HG03571 (cell line): ENCODE data around the gene GTF2I.
"Not testable (repeated sequence)": the region's sequence is repeated elsewhere in the genome, so short reads cannot be mapped to it uniquely, and the experiment has no call there.

Experiments
- ATAC-seq: cut with Tn5 transposase; IDR thresholded peaks from one replicate; pipeline ENCODE4 v1.9.1; 2021; ENCODE audit not compliant: unreplicated experiment

Gene GTF2I

GRCh38 chr7:74709880-74710671, 52.6 kb downstream of the GTF2I start:
- ATAC-seq: no peak

DNA sequence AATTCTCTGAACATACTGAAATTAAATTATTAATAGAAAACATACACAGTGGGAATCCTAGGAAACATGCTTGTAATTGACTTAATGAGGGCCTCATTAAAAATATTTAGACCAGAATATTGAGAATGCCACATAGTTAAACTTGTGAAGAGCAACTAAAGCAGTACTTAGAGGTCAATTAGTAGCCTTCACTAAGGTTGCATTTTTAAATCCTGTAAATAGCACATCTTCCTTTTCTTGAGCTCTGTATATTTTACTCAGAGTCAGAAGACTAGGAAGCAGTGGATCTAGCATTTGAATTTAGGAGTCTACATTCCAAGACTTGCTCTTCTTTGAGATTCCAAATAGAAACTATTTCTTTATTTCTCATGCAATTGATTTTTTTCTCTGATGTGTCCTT, 56.0 kb downstream of the GTF2I start:
- no peak for ATAC-seq

DNA sequence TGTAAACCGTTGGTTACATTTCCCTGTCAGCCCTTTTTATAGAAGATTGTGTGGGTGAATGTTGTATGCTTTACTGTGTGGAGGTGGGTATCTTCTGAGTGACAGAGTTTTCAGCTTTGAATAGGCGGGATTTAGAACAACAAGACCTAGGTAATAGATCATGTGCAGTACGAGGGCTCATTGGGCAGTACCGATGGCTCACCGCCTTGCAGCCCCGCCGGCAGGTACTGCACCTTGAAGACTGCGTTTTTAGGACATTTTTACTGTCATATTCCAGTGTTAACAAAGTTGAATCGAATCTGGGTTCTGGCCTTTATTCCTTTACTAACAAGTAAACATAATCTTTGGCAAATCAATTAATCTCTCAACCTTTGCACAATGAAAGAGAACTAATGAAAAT, 60.4 kb downstream of the GTF2I start:
- no peak for ATAC-seq

GRCh38 chr7:74718336-74718735, 60.8 kb downstream of the GTF2I start:
- no peak for ATAC-seq

DNA sequence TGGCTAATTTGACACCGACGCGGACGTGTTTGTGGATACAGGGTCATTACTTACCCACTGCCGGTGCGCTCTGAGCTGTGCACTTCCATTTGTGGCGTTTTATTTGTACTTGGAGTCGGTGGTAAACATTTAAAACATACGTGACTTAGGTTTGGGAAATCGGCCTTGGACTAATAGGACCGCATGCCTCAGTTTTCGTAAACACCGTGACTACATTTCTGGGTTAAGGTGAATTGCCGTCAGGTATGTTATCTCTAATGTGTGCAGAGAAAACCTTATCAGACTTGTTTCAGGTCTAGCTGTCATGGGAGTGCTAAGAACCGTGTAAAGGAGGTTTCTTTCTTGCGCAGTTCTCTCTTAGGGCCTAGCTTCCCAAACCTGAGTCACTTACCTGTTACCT, 64.6 kb downstream of the GTF2I start:
- no peak for ATAC-seq

DNA sequence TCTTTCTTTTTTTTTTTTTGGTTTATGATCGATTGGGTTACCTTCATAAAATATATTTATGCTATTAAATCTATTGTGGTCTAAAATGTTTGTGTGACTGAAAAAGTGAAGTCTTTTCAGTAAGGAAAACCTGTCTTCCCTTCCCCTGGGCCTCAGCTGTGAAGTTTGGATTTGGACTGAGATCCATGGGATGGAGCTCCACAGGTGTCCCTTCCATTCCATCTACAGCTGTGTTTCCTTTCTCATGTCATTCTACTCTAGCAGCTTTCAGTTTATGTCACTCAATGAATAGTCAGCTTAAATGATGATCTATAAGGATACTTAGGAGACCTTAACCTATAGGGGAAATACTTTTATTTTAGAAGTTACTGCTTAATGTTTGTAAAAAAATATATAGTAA, 68.3 kb downstream of the GTF2I start:
- ATAC-seq: no peak

DNA sequence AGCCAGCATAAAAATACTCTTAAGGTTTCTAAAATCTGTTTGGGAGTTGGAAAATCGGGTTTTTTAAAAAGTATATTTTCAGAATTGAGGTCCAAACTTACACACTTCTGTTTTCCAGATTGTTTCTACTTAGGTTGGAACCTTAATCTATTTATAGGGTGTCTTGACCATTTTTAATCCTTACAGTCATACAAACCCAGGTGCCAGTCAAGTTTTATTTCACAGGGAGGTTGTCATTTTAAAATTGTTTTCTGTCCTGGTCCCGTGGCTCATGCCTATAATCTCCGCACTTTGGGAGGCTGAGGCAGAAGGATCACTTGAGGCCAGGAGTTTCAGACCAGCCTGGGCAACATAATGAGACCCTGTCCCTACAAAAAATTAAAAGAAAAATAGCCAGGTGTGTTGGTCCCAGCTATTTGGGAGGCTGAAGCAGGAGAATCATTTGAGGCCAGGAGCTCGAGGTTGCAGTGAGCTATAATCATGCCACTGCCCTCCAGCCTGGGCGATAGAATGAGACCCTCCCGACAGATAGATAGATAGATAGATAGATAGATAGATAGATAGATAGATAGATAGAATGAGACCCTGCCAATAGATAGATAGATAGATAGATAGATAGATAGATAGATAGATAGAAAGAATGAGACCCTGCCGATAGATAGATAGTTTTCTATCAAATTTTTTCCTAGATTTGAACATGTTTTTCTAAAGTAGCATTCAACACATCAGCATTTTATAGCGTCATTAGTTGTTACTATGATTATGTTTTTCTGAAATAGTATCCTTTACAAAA, 69.0 kb downstream of the GTF2I start:
- no peak for ATAC-seq

GRCh38 chr7:74728686-74729085, 71.2 kb downstream of the GTF2I start:
- not testable (repeated sequence) for ATAC-seq

- ATAC-seq: not testable (repeated sequence)
Measured at GRCh38 chr7:74730186-74730585, 72.7 kb downstream of the GTF2I start.

DNA sequence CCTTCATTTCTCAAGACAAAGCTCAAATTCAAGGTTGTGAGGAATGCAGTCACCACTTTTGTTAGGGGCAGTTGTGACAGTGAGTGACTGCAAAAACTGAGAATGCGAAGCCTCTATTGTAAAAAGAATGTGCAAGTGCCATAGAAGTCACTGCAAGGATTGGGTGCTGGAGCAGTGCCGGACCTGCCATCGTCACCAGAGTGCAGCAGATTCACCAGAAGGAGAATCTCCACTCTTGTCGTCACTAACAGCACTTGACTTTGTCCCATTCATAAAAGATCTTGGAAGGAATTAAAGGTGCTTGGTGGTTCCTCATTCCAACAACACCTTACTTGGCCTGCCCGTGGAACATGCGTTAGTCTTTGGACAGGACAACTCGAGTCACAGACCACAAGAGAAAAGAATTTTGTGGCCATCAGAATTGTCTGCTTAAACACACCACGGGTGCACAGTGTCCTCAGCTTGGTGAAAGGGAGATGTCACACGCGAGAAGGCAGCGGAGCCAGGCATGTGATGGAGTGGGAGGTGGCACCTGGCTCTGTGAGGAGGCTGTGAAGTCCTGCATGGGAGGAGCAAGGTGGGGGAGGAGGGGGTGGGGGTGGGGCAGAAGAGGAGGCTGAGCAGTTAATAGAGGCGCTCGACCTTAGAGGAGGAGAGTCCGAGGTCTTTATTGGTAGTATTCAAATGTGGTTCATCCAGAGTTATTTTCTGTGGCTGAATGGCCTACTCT, 82.6 kb downstream of the GTF2I start:
- ATAC-seq: not testable (repeated sequence)

DNA sequence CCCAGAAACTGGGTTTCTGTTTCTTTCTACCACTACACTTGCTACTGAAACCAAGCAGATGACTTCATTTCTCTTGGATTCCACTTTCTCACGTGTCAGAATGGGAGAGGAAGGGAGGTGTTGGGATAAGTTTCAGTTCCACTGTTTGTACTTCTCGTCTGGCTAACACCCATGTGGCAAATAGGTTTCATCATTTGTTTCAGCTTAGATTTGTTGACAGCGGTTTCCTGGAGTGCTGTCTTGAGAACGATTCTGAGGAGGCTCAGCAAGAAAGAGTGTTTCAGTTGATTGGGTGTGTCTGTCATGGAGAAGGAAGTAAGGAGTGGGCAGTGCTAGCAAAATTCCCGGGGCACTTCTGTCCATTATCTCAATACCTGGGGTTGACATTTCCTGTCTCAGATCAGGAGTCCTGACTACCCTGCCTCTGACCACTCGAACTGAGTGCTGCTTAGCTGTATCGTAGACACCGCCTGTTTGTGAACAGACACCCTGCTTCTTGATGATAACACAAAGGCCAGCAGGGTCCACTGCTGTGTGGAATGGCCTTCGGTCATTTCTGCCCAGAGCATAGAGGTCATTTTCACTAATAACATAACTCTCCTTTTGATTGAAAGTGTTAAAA, 86.5 kb downstream of the GTF2I start:
- ATAC-seq: not testable (repeated sequence)

GRCh38 chr7:74753921-74754482, 96.5 kb downstream of the GTF2I start:
- ATAC-seq: not testable (repeated sequence)

DNA sequence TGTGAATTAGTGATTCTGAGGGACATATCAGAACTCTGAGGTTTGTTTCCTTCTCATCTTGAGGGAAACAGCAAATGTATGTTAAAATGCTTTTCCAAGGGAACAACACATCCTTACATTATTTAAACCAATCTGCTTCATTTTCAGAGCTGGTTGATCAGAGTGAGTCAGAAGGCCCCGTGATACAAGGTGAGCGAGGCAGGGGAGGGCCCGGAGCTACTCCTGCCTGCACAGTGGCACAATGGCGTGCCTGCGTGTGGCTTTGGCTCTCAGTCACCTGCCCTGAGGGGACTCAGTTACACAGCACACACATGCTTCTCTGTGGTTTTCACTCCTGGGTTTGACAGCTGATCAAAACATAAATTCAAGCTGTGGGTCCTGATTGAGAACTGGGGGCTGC, 99.2 kb downstream of the GTF2I start:
- ATAC-seq: not testable (repeated sequence)

DNA sequence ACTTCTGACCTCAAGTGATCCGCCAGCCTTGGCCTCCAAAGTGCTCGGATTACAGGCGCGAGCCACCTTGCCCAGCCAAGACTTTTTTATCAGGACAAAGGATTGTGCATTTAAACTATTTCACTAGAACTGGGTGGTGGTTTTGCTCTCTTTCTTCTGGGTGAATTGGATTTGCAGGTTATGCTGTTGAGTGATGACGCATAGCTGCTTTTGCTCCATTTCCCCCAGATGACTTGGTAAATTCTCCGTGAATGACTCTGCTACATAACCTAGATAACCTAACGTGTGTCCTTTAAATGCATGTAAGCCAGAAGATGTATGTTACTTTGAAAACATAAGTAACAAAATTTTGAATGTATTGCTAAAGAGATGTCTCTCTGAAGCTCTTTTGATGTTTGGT, 100.8 kb downstream of the GTF2I start:
- ATAC-seq: not testable (repeated sequence)

- not testable (repeated sequence) for ATAC-seq
Measured at GRCh38 chr7:74758982-74759381, 101.5 kb downstream of the GTF2I start.

GRCh38 chr7:74765205-74765918, 107.8 kb downstream of the GTF2I start:
- not testable (repeated sequence) for ATAC-seq

DNA sequence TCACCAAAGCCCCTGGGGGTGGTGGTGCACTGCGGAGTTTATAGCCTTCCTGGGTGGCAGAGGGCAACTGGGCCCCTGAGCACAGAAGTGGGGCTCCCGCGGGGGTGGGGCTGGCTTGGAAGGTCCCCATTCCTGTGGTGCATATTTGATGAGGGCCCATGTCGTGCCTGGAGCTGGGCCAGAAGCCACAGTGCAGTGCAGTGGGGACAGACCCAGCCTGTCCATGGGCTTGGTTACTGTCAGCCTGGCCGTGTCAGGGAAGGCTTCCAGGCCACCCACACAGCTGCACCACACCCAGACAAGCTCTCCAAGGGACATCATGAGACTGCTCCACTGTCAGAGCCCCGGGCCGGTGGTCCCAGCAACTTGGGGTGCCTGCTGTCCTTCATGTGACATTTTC, 109.0 kb downstream of the GTF2I start:
- not testable (repeated sequence) for ATAC-seq

DNA sequence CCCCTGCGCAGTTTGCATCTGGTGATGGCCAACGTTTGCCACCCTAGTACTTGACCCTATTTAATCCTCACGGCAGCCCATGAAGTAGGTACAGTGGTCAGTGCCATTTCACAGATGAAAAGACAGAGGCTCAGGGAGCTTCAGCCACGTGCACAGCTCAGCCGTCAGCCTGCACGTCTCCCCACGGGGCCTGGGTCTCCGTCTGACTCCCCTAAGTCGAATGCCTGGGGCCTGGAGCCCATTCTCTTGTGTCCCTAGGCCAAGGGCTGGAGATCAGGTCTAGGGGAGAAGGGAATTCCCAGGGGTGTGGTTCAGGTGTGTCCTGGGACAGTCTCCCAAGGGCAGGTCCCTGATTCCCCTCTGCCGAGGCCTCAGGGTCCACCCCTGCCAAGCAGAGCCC, 109.5 kb downstream of the GTF2I start:
- not testable (repeated sequence) for ATAC-seq

- not testable (repeated sequence) for ATAC-seq
Measured at GRCh38 chr7:74770062-74770461, 112.5 kb downstream of the GTF2I start.

GRCh38 chr7:74772093-74772492, 114.6 kb downstream of the GTF2I start:
- not testable (repeated sequence) for ATAC-seq
